ENCODE results near the gene HNRNPUL1.

Gene HNRNPUL1

GRCh38 chr19:41221514-41222205 lies 42.5 kb upstream of the HNRNPUL1 start:
- TF ChIP-seq CTCF (IDR thresholded peaks at IDR 0.05; ENCODE audit: low read depth, low read length) = no peak
- H3K4me3 ChIP-seq (ENCODE audit: low read depth, low read length) = no peak overlapping the region
- in situ Hi-C loops (cut with HindIII; ENCODE audit: low sequenced_read_pairs) = no loop called here
- DNase-seq (ENCODE audit: low read depth, low spot score) = no peak

- no peak for TF ChIP-seq CTCF (IDR thresholded peaks at IDR 0.05; ENCODE audit: low read depth, low read length)
- in situ Hi-C loops (cut with HindIII; ENCODE audit: low sequenced_read_pairs) = no loop called here
- DNase-seq (ENCODE audit: low read depth, low spot score) = no peak
- no peak overlapping the region for H3K4me3 ChIP-seq (ENCODE audit: low read depth, low read length)
These were observed 41.9 kb upstream of the HNRNPUL1 start for GRCh38 chr19:41222240-41222639.

DNA sequence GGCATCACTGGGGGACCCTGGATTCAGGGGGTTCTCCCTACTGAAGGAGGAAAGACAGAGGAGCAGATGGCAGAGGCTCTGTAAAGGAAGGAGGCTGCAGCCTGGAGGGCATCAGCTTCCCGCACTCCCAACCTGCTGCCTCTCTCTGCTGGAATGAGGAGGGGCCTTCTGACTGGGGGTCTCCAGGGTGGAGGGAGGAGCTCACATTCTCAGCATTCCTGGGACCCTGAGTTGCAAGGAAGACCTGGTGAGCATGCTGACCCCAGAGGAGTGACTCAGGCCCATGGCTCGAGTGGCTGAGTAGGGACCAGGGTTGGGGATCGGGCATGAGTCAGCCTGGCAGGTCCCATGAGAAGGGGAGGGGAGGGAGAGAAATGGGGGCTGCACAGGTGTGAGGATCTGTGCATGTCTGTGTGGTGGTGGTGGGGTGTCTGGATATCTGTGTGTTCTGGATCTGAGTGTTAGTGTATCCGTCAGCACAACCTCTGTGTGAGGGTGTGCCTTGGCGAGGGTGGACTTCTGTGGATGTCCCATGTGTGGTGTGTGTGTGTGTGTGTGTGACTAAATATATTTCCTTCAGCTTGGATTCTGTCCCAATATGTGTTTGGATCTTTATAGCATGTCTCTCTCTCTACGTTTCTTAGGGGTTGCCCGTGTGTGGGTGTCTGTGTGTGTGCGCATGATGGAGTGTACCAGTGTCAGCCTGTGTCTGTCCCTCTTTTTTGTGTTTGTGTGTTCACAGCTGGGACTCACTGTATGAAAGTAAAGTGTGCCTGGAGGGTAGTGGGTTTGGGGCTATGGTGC lies 40.5 kb upstream of the HNRNPUL1 start:
- TF ChIP-seq CTCF (IDR thresholded peaks at IDR 0.05; ENCODE audit: low read depth, low read length) = no peak
- H3K4me3 ChIP-seq (ENCODE audit: low read depth, low read length) = no peak overlapping the region
- in situ Hi-C loops (cut with HindIII; ENCODE audit: low sequenced_read_pairs) = no loop called here
- peak; percentile 89 for DNase-seq (ENCODE audit: low read depth, low spot score)

- TF ChIP-seq CTCF (IDR thresholded peaks at IDR 0.05; ENCODE audit: low read depth, low read length) = no peak
These were observed 39.5 kb upstream of the HNRNPUL1 start for GRCh38 chr19:41224632-41225031.

GRCh38 chr19:41225238-41226052 lies 38.7 kb upstream of the HNRNPUL1 start:
- peak; percentile 98 for DNase-seq (ENCODE audit: low read depth, low spot score)
- no peak for TF ChIP-seq CTCF (IDR thresholded peaks at IDR 0.05; ENCODE audit: low read depth, low read length)
- H3K4me3 ChIP-seq (ENCODE audit: low read depth, low read length) = peak overlapping the region; percentile 18
- in situ Hi-C loops (cut with HindIII; ENCODE audit: low sequenced_read_pairs) = no loop called here

More at GRCh38 chr19:41224632-41225031, 39.5 kb upstream of the HNRNPUL1 start:
- no peak for DNase-seq (ENCODE audit: low read depth, low spot score)
- H3K4me3 ChIP-seq (ENCODE audit: low read depth, low read length) = no peak overlapping the region
- in situ Hi-C loops (cut with HindIII; ENCODE audit: low sequenced_read_pairs) = no loop called here
